HG03045 (cell line): Measurements from ENCODE around the gene B3GALT5.

Experiments
- ATAC-seq: cut with Tn5 transposase; IDR thresholded peaks from one replicate; pipeline ENCODE4 v1.9.1; 2021; ENCODE audit warnings: mild to moderate bottlenecking, moderate library complexity; ENCODE audit not compliant: unreplicated experiment

Gene B3GALT5

DNA sequence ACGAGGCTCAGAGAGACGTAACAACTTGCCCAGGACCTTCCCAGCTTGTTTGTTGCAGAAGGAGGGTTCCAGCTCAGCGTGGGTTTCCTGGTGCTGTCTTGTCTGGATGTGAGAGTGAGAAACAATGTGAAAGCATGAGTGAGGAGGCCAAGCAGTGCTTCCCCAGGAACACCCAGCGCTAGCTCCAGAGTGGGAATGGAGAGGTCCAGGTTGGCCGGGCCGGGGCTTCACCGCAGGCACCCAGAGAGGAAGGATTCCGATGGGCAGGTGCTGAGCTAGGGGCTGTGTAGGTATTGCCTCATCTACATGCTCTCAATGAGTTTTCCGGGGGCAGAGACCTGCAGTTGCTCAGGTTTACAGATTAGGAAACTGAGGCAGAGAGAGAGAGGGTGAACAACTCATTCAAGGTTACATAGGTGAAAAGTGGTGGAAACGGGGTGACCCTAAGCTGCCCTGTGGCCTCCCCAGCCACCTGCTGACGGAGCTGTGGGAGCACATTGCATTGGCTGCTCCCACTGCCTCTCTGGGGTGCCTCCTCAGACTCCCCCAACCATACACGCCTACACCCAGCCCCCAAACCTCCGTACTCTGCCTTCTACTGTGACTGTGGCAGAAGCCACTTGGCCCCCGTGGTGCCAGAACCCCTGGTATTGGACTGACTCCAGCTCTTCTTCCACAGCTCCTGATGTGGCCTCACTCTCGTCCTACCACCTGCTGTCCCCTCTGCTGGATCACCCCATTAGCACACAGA is 51.2 kb downstream of the B3GALT5 start:
- ATAC-seq, result no peak

DNA sequence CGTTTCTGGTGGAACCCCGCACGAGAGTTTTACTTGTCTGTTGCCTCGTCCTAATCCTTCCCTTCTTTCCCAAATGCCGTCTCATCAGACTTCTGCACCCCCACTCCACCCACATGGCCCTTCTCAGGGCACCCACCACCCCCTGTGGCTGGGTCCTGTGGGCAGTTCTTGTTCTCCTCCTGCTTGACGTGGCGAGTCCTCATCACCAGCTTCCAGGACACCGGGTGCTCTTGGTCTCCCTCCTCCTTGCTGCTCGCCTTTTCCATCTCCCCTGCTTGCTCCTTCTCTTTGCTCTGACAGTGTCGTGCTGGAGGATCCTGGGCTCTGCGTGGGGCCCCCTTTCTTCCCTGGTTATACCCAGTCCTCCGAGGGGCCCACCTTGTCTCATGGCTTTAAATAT is 51.8 kb downstream of the B3GALT5 start:
- ATAC-seq, result no peak

DNA sequence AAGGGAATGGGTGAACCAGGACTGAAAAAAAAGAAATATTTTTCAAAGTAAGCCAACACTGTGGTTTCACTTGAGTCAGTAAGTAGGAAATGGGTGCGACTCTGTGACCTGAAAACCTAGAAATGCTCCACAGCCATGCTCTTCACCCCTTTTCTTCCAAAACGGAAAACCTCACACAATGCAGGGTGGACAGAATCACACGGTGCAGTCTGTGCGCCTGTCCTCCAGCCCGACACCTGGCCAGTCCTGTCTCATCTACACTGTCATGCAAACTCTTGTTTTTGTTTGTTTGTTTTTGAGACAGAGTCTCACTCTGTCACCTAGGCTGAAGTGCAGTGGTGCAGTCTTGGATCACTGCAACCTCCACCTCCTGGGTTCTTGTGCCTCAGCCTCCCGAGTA is 53.3 kb downstream of the B3GALT5 start:
- ATAC-seq, result no peak

DNA sequence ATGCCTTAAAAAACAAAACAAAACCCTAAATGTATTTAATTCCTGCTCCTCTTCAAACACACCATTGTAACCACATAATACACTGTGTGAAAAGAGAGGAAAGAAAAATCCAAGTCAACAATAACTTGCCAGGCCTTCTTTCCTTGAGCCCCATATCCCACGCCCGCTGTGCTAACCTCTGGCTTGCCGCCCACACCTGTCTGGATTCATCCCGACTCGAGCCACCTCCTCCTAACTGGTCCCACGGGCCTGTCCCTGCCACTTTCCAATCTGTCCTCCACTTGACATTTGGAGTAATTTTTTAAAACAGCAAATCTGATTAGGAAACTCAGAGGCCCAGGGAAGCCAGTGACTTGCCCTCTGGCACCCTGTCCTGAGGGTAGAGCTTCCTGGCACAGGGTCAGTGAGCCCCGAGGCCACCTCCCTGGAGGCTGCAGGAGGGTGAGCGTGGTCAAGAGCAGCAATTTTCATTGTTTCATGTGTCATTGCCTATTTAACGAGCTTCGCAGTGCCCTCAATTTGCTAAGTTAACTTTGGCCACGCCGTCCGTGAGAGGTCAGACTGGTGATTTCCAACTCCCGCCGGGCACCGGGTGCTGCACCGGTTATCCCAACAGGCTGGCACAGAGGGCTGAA is 54.1 kb downstream of the B3GALT5 start:
- ATAC-seq, result no peak

DNA sequence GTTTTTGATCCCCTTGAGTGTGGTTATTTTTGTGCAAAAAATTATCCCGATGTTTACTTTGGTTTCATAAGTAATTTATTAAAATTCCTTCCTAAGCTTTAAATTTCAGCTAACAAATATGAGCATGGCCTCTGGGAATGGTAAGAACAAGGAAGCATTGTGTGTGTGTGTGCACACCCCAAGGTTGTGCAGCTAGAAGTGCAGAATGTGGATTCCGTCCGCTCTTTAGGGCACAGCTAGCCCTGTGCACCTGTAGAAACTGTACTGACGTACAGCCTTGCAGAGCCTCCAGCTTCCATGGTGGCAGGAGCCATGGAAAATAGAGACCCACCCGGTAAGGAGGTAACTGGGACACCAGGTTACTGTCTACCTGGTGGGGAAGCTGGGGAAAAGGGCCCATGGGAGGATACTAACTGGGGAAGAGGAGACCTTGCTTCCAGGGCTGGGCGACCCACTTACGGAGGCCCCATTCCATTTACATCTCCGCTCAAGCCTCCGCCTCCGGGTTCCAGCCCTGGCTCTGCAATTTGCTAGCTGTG is 54.7 kb downstream of the B3GALT5 start:
- no peak for ATAC-seq

DNA sequence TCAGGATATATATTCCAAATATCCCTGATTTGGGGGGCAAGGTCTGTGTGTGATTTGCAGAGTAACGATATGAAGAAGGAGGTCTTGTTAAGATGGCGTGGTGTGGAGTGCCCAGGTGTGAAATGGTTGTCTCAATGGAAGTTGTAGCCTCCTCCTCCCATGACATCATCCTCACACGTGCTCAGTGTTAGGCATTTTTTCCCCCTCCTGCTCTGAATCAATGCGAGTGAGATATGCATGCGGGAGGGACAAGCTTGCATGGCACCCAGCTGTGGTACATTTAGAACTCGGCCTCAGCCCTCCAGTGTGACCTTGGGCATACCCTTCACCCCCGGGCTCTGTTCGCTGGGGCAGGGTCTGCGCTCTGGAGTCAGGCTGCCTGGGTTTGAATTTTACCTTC is 55.6 kb downstream of the B3GALT5 start:
- ATAC-seq, result no peak

DNA sequence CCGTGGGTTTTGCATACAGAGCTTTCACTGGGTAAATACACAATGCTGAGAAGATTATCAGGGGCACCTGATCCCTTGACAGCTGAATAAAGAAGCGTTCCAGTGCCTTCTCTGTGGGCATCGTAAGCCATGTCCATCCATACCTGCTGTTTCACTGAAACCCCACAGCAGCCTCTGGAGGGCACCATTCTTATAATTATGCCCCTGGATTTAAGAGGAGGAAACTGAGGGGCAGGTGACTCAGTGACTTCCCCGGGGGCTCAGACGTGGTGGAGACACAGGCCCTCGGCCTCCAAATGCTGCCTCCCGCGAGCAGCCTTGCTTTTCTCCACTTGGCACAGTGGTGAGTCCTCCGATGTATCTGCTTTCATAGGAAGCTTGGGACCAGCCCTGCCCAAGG is 56.7 kb downstream of the B3GALT5 start:
- ATAC-seq, result no peak

DNA sequence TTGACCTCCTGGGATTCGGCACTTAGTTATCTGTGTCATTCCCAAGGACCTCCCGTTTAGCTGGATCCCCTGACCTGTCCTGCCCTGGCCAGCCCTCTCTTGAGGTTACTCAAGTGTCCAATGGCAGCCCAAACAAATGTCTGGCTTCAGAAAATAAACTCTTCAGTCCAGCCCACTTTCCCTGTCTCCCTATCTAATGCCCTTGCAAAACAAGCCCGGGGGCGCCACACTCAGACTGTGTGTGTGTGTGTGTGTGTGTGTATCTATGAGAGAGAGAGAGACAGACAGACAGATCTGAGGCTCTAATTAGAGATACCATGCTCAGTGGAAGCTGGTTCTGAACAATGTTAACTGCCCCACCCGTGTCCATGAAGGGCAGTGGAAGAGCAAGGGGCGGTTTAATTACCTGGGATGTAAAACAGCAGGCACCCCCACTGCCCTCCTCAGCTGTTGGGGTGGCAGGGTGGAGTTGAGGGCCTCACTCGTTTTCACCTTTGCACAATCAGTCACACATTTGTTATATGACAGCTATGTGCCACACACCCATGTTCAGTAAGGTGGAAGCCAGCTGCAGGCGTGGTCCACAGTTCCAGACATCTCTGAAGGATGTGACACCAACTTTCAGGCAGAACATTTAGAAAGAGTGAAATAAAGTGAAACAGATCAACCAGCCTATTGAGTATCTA is 57.4 kb downstream of the B3GALT5 start:
- no peak for ATAC-seq

DNA sequence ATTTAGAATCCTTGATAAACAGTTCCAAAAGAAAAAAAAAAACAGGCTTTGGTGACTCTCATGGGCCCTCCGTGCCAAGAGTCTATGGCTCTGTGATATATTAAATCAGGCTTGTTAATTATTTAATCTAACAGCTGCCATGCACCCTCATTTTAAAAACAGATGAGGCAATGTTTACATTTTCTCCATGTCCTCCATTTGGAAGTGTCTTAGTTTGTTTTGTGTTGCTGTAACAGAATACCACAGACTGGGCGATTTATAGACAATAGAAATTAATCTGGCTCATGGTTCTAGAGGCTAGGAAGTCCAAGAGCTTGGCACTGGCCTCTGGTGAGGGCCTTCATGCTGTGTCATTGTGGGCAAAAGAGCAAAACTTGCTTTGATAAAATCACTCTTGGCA is 58.0 kb downstream of the B3GALT5 start:
- ATAC-seq, result no peak

DNA sequence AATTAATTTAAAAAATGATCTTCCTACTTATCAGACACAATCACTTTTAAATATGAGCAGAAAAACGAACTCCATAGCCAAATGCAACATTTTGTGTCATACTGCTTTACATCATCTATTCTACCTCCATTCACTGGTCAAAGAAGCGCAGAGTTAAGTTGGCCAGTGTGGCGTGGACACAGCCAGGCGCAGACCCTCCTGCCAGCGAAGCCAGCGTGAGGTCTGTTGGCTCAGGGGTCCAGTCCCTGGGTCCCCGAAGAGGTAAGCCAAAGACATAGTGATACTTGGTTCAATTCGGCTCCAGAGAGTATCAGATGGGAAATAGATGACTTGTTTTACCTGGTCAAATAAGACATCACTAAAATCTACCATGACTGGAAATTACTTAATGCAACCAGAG is 59.2 kb downstream of the B3GALT5 start:
- no peak for ATAC-seq

DNA sequence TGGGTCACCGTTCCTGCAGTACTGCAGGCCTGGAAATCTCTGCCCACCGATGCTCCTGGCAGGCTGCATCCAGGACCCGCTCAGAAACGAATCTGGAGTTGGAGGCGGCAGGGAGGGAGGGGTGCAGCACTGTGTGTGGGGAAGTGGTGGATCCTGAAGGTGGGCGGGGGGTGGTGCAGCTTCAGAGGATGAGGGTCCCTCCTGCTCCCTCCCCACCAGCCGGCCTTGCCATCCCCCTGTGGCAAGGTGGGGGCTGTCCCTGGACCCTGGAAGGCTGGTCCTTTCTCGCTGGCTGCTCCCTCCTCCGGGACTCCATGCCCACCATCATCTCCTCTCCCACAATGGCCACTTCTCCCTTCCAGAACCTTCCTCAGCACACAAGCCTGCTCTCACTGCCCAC is 60.4 kb downstream of the B3GALT5 start:
- no peak for ATAC-seq

DNA sequence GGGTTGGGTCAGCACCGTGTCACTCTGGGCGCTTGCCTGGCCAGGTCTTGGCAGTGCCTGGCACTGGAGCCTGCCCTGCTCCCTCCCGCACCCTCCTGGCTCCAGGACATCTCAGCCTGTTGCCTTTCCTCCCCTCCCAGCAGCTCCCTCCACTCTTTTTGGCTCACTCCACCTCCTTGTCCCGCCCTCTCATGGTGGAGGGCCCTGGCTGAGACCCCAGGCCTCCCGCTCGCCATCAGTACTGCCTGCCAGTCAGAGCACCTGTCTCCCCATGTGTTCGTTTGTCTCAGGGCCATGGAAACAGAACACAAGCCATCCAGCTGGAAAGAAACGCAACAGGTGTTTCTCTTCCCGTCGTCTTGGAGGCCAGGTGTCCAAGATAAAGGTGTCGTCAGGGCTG is 61.0 kb downstream of the B3GALT5 start:
- no peak for ATAC-seq

DNA sequence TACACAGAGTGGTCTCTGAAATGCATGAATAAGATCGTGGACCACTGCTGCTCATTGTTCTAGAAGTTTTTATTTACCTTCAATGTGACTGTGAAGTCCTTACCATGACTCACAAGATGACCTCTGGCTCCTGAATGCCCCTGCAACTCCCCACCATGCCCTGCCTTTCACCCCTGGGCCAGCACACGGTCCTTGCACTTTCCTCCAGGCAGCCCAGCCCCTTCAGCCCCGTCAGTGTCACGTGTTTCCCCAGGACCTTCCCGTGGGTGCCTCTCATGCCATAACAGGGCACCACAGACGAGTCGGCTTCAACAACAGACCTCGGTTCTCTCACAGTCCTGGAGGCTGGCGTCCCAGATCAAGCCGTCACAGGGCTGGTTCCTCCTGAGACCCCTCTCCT is 62.1 kb downstream of the B3GALT5 start:
- ATAC-seq, result no peak

DNA sequence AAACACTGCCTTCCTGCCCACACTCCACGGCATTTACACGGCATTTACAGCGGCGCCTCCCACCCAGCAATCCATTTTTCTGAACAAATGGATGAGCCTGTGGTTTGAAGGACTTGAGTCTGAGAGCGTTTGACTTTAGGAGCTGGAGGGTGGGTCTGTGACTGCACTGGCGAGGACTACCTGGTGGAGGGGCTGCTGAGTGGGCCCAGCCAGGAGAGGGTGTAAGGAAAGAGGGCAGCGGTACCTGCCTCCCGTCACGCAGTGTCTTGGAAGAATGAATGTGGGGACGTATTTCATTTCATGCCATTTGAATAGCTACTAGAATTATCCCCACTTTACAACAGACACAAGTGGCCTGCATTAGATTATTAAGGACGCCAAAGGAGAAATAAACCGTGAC is 62.9 kb downstream of the B3GALT5 start:
- no peak for ATAC-seq

DNA sequence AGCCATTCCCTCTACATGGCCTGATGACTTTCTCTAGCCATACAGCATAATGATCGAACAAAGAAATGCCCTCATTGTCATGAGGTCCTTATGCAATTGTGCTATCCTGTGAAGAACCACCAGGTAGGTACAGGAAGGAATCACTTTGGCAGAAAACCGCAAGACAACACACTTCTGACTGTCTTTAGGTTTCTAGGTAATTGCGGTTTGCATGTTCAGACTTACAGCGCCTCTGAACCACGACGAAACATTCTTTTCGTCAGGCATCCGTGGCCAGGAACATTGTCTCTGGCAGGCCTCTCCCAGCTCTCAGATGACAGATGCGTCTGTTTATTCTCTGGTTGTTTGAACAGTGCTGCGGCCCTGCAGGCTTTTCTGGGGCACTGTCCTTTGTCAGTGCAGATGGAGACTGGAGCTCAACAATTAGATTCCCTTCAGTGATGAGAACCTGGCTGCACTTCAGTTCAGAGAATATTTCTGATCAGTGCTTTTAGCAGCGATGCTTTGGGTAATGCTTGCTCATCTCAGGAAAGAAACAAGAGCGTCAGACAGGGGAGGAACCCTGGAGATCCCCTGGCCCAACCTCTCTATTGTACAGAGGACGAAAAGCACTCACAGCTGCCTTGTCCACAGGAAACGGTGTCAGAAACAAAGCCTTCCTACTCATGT is 63.4 kb downstream of the B3GALT5 start:
- ATAC-seq, result no peak

DNA sequence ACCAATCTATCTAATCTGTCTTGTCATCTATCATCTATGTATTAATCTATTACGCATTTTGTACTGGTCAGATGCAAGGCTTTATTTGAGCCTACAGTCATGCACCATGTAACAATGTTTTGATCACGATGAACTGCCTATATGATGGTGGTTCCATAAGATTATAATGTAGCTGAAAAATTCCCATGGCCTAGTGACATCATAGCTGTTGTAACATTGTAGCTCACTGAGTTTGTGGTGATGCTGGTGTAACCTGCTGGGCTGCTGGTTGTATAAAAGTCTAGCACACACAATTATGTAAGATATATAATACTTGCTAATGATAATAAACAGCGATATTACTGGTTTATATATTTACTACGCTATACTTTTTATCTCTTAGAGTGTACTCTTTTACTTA is 67.5 kb downstream of the B3GALT5 start:
- no peak for ATAC-seq

DNA sequence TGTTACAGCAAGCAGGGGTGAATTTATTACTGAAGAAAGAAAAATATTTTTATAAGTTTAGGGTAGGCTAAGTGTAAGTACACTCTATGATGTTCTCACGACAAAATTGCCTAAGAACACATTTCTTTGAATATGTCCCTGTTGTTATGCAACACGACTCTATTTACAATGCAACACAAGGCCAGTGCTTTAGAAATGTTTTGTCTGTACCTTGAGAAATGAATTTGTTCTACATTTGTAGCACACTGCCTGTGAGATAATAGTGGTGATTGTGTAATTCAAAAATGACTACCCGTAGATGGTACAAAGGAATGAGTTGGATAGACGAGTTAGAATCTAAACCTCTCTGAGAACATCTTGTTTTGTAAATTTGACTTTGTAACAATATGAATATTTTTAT is 68.5 kb downstream of the B3GALT5 start:
- no peak for ATAC-seq

DNA sequence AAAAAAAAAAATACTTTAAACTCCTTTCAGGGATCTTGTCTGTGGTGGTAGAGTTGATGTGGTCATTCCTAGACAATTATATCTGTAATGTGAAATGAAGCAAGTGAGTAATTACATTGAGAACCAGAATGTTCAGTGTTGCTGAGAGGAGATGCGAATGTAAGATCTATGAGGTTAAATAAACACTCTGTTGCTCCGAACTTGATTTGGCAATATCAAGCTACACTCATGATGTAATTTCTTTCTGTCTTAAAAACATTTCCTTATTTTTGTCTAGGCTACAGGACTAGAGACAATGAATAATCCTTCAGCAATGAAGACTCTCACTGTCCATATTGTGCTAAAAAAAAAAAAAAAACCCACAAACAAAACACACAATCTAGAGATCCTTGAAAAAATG is 69.1 kb downstream of the B3GALT5 start:
- ATAC-seq, result no peak

DNA sequence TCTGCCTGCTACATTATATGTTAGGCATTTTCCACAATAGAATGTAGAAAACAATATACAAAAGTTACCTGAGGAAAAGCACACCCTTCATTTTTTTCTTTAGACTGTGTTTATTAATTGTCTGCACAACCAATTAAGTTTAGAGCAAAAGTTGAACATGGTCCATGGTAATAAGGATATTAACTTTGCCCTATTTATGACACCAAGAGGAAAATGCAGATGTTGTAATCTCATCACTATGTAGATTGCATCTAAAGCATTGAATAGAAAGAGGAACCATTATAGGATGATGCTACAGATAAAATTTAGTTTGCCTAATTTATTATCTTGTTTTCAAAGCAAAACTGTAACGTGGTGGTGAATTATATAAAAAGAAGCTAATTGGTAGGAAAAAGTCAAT is 72.5 kb downstream of the B3GALT5 start:
- ATAC-seq, result no peak

DNA sequence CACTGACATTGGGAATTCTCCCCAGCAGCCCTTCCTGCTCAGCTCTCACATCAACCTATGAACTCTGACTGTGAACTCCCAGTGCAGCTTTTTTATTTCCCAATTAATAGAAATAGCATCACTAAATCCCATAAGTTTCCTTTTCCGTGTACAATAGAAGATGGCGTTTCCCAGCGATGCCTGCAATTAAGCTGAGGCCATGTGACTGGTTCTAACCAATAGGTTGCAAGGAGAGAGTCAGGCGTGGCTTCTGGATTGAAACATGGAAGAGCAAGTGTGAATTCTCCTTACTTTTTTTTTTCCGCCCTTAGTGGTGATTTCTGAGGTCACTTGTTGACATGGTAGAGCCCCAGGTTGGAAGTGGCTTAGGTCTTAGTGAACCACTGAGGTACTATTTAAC is 73.3 kb downstream of the B3GALT5 start:
- no peak for ATAC-seq

DNA sequence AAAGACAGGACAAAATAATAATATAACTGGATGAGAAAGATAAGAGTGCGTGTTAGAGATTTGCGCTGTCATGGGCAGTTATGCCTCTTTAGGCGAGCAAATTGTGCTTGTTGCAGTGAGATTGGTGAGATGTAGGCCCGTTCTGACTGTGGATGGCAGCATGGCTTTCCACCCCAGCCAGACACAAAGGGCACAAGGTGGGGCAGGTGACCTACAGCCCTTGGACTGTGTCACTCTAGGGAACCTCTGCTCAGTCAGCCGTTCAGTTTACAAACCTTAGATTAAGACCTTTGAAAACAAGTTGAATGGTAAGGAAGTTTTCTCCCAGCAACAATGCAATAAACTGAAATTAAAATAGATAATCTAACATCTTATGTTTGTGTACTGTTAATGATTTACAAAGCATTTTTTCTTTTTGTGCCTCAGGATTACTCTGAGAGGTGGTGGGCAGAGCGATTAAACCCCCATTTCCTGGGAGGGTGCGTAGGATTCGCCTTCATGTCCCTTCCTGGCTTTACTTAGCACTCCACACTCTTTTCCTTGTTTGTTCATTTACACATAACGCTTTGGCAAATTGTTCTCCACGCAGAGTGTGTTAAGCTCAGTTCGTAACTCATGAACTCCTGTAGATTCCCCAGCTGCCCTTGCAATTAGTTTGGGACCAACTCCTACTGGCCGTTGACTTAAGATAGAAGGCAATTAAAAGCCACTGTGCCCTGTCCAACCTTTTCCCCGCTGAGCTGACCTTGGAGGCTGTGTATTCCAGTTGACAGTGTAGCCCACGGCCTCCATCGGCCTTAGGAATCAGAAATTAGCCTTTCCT is 74.1 kb downstream of the B3GALT5 start:
- ATAC-seq, result no peak
